Hematopoietic multipotent progenitor cell treated with erythropoietin and hydrocortisone succinate and interleukin-3 and kit ligand, for 15 days (in vitro differentiated cells): Measurements from ENCODE around the gene WFS1.

ENCODE experiments used
- DNase-seq: peaks from one replicate; pipeline ENCODE4 v3.0.0-alpha.2; 2015; ENCODE audit warnings: low spot score

WFS1 gene

GRCh38 chr4:6235901-6236640, 33.6 kb upstream of the WFS1 start:
- DNase-seq: no peak

GRCh38 chr4:6236816-6237390, 32.7 kb upstream of the WFS1 start:
- DNase-seq: no peak

GRCh38 chr4:6239486-6239885, 30.2 kb upstream of the WFS1 start:
- no peak for DNase-seq

- no peak for DNase-seq
Measured at GRCh38 chr4:6239968-6240367, 29.7 kb upstream of the WFS1 start.

- DNase-seq: no peak
Measured at GRCh38 chr4:6241062-6241845, 28.4 kb upstream of the WFS1 start.

GRCh38 chr4:6242271-6243029, 27.2 kb upstream of the WFS1 start:
- no peak for DNase-seq

GRCh38 chr4:6245246-6246169, 24.1 kb upstream of the WFS1 start:
- no peak for DNase-seq

GRCh38 chr4:6246170-6246634, 23.4 kb upstream of the WFS1 start:
- no peak for DNase-seq

- no peak for DNase-seq
Measured at GRCh38 chr4:6248394-6248793, 21.3 kb upstream of the WFS1 start.

GRCh38 chr4:6250235-6250983, 19.2 kb upstream of the WFS1 start:
- DNase-seq: peak; percentile 68

- no peak for DNase-seq
Measured at GRCh38 chr4:6250984-6251295, 18.7 kb upstream of the WFS1 start.

GRCh38 chr4:6251365-6251764, 18.3 kb upstream of the WFS1 start:
- DNase-seq: no peak

- no peak for DNase-seq
Measured at GRCh38 chr4:6252051-6252450, 17.6 kb upstream of the WFS1 start.

- DNase-seq: no peak
Measured at GRCh38 chr4:6253111-6253510, 16.5 kb upstream of the WFS1 start.

- DNase-seq: no peak
Measured at GRCh38 chr4:6253961-6254360, 15.7 kb upstream of the WFS1 start.

- no peak for DNase-seq
Measured at GRCh38 chr4:6256141-6256540, 13.5 kb upstream of the WFS1 start.

GRCh38 chr4:6257247-6258025, 12.2 kb upstream of the WFS1 start:
- no peak for DNase-seq

- no peak for DNase-seq
Measured at GRCh38 chr4:6258026-6258360, 11.7 kb upstream of the WFS1 start.

- no peak for DNase-seq
Measured at GRCh38 chr4:6258741-6259140, 10.9 kb upstream of the WFS1 start.

- no peak for DNase-seq
Measured at GRCh38 chr4:6259886-6260285, 9.8 kb upstream of the WFS1 start.
